Measurements from ENCODE around the gene NAT10.

GRCh38 chr11:34075178-34075820 lies 30.1 kb upstream of the NAT10 start:
- TF ChIP-seq CTCF (IDR thresholded peaks at IDR 0.05) (no peak), JUN (CRISPR knock-in tag; IDR thresholded peaks at IDR 0.05) (no peak), ZNF138 (CRISPR knock-in tag; conservative IDR thresholded peaks at IDR 0.05) (no peak), ETV6 (CRISPR knock-in tag; IDR thresholded peaks at IDR 0.05) (no peak), SP1 (CRISPR knock-in tag; conservative IDR thresholded peaks at IDR 0.05) (no peak)
- TF ChIP-seq, protein P1, sequence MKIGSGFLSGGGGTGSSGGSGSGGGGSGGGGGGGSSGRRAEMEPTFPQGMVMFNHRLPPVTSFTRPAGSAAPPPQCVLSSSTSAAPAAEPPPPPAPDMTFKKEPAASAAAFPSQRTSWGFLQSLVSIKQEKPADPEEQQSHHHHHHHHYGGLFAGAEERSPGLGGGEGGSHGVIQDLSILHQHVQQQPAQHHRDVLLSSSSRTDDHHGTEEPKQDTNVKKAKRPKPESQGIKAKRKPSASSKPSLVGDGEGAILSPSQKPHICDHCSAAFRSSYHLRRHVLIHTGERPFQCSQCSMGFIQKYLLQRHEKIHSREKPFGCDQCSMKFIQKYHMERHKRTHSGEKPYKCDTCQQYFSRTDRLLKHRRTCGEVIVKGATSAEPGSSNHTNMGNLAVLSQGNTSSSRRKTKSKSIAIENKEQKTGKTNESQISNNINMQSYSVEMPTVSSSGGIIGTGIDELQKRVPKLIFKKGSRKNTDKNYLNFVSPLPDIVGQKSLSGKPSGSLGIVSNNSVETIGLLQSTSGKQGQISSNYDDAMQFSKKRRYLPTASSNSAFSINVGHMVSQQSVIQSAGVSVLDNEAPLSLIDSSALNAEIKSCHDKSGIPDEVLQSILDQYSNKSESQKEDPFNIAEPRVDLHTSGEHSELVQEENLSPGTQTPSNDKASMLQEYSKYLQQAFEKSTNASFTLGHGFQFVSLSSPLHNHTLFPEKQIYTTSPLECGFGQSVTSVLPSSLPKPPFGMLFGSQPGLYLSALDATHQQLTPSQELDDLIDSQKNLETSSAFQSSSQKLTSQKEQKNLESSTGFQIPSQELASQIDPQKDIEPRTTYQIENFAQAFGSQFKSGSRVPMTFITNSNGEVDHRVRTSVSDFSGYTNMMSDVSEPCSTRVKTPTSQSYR (CRISPR knock-in tag; IDR thresholded peaks at IDR 0.05): no peak
- TF ChIP-seq, protein P2, sequence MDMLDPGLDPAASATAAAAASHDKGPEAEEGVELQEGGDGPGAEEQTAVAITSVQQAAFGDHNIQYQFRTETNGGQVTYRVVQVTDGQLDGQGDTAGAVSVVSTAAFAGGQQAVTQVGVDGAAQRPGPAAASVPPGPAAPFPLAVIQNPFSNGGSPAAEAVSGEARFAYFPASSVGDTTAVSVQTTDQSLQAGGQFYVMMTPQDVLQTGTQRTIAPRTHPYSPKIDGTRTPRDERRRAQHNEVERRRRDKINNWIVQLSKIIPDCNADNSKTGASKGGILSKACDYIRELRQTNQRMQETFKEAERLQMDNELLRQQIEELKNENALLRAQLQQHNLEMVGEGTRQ (CRISPR knock-in tag; IDR thresholded peaks at IDR 0.05): no peak
- TF ChIP-seq, protein P3, sequence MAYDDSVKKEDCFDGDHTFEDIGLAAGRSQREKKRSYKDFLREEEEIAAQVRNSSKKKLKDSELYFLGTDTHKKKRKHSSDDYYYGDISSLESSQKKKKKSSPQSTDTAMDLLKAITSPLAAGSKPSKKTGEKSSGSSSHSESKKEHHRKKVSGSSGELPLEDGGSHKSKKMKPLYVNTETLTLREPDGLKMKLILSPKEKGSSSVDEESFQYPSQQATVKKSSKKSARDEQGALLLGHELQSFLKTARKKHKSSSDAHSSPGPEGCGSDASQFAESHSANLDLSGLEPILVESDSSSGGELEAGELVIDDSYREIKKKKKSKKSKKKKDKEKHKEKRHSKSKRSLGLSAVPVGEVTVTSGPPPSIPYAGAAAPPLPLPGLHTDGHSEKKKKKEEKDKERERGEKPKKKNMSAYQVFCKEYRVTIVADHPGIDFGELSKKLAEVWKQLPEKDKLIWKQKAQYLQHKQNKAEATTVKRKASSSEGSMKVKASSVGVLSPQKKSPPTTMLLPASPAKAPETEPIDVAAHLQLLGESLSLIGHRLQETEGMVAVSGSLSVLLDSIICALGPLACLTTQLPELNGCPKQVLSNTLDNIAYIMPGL (CRISPR knock-in tag; IDR thresholded peaks at IDR 0.05): no peak
- TF ChIP-seq, protein P4, sequence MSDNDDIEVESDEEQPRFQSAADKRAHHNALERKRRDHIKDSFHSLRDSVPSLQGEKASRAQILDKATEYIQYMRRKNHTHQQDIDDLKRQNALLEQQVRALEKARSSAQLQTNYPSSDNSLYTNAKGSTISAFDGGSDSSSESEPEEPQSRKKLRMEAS (CRISPR knock-in tag; IDR thresholded peaks at IDR 0.05): no peak

Data from WTC11 (cell line).